Measurements from ENCODE around the gene IRS2.

The IRS2 gene

GRCh38 chr13:109809216-109809932 lies 23.0 kb upstream of the IRS2 start:
- no peak for TF ChIP-seq CTCF (IDR thresholded peaks at IDR 0.05)

GRCh38 chr13:109807345-109807744 lies 21.0 kb upstream of the IRS2 start:
- no peak for TF ChIP-seq CTCF (IDR thresholded peaks at IDR 0.05)

- no peak for TF ChIP-seq CTCF (IDR thresholded peaks at IDR 0.05)
Observed at GRCh38 chr13:109804654-109805053, 18.3 kb upstream of the IRS2 start.

- TF ChIP-seq CTCF (IDR thresholded peaks at IDR 0.05): no peak
Observed at GRCh38 chr13:109803825-109804224, 17.4 kb upstream of the IRS2 start.

GRCh38 chr13:109802936-109803335 lies 16.6 kb upstream of the IRS2 start:
- TF ChIP-seq CTCF (IDR thresholded peaks at IDR 0.05): no peak

GRCh38 chr13:109795011-109795410 lies 8.6 kb upstream of the IRS2 start:
- no peak for TF ChIP-seq CTCF (IDR thresholded peaks at IDR 0.05)

GRCh38 chr13:109794095-109794494 lies 7.7 kb upstream of the IRS2 start:
- no peak for TF ChIP-seq CTCF (IDR thresholded peaks at IDR 0.05)
